HS-27A (cell line): ENCODE results near the gene ESR1.
"Not testable (repeated sequence)": the region's sequence is repeated elsewhere in the genome, so short reads cannot be mapped to it uniquely, and the experiment has no call there.

Experiments
- DNase-seq: peaks from one replicate; pipeline ENCODE4 v3.0.0-alpha.2; 2012; ENCODE audit warnings: low read depth, missing footprints

ESR1 gene

GRCh38 chr6:152054441-152054840 is 247.0 kb downstream of the ESR1 start:
- no peak for DNase-seq

- no peak for DNase-seq
Observed at GRCh38 chr6:152055517-152055916, 248.0 kb downstream of the ESR1 start.

- no peak for DNase-seq
Observed at GRCh38 chr6:152057832-152058498, 250.5 kb downstream of the ESR1 start.

GRCh38 chr6:152059909-152060308 is 252.4 kb downstream of the ESR1 start:
- no peak for DNase-seq

GRCh38 chr6:152062476-152062875 is 255.0 kb downstream of the ESR1 start:
- DNase-seq, result no peak

GRCh38 chr6:152063170-152063921 is 255.9 kb downstream of the ESR1 start:
- DNase-seq, result no peak

GRCh38 chr6:152068622-152069261 is 261.3 kb downstream of the ESR1 start:
- no peak for DNase-seq

- DNase-seq, result no peak
Observed at GRCh38 chr6:152070556-152070955, 263.1 kb downstream of the ESR1 start.

GRCh38 chr6:152071318-152071717 is 263.8 kb downstream of the ESR1 start:
- DNase-seq, result no peak

GRCh38 chr6:152071843-152072242 is 264.4 kb downstream of the ESR1 start:
- no peak for DNase-seq

- not testable (repeated sequence) for DNase-seq
Observed at GRCh38 chr6:152076242-152076641, 268.8 kb downstream of the ESR1 start.

GRCh38 chr6:152078001-152078400 is 270.5 kb downstream of the ESR1 start:
- no peak for DNase-seq

- DNase-seq, result no peak
Observed at GRCh38 chr6:152078804-152079203, 271.3 kb downstream of the ESR1 start.

GRCh38 chr6:152085451-152085921 is 278.0 kb downstream of the ESR1 start:
- DNase-seq, result no peak

- no peak for DNase-seq
Observed at GRCh38 chr6:152086223-152086873, 278.9 kb downstream of the ESR1 start.

GRCh38 chr6:152087096-152087495 is 279.6 kb downstream of the ESR1 start:
- DNase-seq, result no peak

- DNase-seq, result no peak
Observed at GRCh38 chr6:152087701-152088100, 280.2 kb downstream of the ESR1 start.

- DNase-seq, result no peak
Observed at GRCh38 chr6:152089992-152090391, 282.5 kb downstream of the ESR1 start.

- DNase-seq, result no peak
Observed at GRCh38 chr6:152091201-152091600, 283.7 kb downstream of the ESR1 start.

GRCh38 chr6:152091851-152092341 is 284.4 kb downstream of the ESR1 start:
- DNase-seq, result no peak

GRCh38 chr6:152093711-152094110 is 286.2 kb downstream of the ESR1 start:
- DNase-seq, result no peak

- DNase-seq, result no peak
Observed at GRCh38 chr6:152094276-152094675, 286.8 kb downstream of the ESR1 start.
